Glomerular visceral epithelial cell (primary cell): ENCODE measurements around the gene PDF.

ENCODE experiments used
- DNase-seq: peaks from one replicate; pipeline ENCODE4 v3.0.0-alpha.2; 2016; ENCODE audit errors: extremely low spot score

PDF gene

DNA sequence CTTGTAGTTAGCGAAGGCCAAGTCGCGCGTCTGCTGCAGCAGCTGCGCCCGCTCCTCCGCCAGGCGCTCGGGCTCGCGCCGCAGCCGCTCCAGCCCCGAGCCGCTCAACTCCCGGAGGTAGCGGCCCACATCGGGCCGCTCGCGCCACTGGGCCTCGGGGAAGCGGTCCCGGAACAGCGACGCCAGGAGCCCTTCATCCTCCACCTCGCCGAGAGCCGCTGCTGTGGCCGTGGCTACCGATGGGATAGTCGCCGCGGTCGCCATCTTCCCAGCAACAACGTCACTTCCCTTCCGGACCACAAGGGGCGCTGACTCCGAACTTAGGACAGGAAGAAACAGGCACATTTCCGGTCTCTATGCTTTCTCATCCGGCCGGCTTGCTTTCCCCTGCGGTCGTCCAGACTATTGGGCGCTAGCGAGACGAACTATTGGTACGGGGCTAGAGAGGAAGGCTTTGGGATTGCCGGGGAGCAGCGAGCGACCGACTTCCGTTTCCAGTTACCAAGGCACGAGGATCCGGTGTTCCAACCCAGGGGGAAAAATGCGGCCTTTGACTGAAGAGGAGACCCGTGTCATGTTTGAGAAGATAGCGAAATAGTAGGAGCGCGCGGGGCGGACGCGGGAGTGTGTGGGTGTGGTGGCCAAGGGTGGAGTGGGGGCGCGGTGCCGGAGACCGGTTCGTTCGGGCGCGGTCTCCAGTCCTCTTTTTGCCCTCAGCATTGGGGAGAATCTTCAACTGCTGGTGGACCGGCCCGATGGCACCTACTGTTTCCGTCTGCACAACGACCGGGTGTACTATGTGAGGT, 9.1 kb upstream of the PDF start, which contains the start of the genes COG8 and NIP7:
Gene COG8, minus strand, starts transcription at position 276 of the 806 bp plus-strand sequence. Its CDS starts 12 bp downstream, at position 264.
Gene NIP7, plus strand, starts transcription at position 484 of the 806 bp plus-strand sequence. Its CDS starts 58 bp downstream, at position 542.
- peak; percentile 97 for DNase-seq

DNA sequence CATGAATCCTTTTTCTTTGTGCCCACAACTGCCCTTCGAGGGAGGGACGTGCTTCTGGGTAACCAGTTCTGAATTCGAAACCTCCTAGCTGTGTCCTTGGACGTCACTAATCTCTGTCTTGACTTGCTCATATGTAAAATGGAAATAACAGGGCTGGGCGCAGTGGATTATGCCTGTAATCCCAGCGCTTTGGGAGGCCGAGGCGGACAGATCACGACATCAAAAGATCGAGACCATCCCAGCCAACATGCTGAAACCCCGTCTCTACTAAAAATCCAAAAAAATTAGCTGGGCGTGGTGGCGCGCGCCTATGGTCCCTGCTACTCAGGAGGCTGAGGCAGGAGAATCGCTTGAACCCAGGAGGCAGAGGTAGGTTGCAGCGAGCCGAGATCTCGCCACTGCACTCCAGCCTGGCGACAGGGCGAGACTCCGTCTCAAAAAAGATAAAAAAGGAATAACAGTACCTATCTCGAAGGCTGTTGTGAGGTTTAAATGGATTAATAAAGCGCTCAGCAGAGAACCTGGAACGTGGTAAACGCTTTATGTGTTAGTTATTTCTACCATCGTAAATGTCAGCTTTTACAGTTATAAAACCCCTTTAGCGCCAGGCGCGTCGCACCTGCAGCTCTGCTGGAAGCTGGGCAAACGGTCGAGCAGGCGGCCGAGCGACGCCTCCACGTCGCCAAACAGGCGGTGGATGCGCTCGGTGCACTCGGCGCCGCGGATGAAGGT, 8.3 kb upstream of the PDF start:
- DNase-seq = no peak

DNA sequence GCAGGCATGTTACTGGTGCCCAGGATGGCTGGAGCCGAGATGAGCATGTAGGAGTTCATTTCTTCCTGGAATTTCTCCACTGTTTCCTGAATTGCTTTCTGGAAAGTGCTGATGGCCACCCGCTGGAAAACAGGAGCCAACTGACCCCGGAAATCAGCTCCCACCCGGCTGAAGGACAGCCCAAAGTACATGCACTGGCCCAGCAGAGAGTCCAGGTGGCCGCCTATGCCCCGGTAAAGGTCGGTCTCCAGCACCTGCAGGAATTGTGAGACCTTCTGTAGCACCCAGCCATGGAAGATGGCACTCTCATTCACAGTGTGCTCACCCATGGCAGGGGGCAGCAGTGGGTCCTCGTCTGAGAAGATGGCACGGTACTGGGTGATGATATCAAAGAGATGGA, 4.3 kb upstream of the PDF start:
- DNase-seq = no peak

DNA sequence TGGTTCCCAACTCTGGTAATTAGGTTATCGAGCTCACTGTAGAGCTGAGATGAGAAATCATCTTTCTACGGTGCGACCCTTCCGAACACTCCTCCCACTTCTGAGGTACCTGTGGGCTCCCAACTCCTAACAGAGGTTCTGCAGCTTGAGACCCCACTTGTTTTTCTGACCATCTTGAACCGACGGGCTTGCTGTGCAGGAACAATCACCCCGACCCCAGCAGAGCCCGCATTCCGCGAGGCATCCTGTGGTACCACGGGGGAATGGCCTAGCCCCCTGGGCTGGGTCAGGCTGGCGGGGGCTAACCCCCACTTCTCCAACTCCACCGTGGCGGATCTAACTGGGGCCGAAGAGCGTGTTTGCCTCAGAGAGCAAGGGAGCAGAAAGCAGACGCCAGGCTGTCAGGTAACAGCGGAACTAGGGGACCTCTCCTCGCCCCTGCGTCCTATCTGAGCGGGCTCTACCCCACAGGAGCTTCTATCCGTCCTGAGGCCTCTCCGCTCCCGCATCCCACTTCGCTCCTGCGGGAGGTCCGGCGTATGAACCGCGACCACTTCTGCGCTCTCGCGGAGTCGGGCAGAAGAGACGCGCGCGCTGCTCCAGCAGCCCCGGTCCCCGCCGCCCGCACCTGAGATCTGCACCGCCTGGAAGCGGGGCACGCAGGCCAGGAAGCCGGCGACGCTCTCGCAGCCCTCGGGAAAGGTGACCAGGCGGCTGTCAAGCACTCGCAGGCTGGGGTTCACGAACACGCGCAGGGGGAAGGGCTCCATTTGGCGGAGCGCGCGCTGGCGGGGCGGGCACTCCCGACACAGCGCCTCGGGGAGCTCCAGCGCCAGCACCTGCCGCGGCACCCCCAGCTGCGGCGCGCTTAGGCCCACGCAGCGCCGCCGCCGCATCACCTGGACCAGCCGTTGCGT, 761 bp downstream of the PDF start:
- DNase-seq = peak; percentile 28

DNA sequence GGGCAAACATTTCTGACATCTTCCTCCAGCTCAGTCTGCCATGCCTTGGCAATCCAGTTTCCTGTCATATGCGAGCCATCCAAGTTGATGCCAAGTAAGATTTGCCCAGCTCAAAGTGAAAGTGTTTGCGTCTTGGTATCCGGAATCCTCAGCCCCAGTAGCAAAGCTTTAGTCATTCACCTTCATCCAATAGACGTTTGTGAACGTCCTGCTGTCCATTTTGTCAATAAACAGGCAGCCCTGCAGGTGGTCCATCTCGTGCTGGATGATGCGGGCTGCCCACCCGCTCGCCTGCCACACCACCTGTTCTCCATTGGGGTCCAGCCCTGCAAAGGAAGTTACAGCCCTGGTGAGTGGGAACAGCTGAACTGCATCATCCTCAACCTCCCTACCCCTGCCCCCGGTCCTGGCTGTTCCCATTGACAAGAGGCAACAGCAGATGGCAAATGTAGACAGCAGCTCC, 1.5 kb downstream of the PDF start:
- peak; percentile 60 for DNase-seq

DNA sequence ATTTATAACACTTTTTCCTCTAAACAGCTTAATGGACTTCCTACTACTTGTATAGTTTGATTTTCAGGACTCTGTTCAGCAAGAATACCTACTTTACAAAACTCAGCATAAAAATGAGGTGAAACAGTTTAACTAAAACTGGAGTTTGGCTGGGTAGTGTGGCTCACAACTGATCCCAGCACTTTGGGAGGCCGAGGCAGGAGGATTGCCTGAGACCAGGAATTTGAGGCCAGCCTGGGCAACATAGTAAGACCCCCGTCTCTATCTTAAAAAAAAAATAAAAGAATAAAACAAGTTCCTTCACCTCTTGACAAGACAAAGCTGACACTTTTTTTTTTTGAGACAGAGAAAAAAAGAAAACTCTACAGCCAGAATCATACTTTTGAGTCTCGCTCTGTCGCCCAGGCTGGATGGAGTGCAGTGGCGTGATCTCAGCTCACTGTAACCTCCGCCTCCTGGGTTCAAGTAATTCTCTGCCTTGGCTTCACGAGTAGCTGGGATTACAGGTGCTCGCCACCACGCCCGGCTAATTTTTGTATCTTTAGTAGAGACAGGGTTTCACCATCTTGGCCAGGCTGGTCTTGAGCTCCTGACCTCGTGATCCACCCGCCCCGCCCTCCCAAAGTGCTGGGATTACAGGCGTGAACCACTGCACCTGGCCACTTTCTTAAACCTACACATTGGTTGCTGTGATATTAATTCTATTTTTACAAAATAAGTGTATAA, 2.6 kb downstream of the PDF start:
- DNase-seq = no peak

DNA sequence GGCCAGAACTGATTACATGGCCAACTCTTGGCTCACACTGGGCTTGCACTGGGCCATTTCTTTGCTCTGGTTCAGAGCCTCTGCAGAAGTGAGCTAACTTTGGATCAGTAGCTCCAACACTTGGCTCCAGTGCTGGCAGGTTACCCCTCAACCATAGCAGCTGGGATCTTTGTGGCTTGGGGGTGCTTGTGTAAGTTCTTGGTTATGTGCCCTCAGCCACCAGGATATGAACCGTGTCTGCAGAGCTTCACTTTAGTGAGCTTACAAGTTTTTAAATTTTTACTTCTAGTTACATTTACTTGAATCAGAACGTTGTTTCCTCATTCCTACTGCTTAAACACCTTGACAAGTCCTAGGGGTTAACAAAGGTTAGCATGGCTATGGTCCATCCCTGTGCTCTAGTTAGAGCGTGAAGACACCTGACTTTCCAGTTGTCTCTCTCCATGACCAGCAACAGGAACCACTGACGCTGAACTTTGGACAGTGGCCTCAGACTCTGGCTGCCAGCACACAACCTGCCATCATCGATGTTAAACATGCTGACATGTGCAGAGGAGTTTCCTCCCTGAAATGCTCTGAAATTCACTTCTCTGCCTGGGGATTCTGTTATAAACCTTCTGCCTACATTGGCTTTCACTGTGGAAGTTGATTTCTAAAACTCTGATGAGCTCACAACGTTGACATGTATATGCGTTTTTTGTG, 4.1 kb downstream of the PDF start:
- DNase-seq = peak; percentile 19

DNA sequence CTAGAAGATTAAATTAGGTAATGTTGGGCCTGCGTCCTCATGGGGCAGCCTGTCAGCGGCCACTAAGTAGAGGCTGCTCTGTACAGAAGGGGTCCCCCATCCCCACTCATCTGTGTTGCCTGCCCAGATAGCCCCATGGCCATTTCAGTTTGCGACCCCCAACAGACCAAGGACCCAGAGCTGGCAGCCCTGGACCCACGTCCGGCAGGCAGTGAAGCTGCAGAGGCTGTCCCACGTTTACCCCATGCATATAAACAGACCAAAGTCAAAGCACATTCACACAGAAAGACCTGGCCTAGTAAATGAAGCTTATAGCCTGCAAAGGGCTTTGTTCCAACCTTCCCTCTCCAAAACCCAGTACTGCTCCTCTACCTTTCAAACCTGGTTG, 4.6 kb downstream of the PDF start:
- no peak for DNase-seq

DNA sequence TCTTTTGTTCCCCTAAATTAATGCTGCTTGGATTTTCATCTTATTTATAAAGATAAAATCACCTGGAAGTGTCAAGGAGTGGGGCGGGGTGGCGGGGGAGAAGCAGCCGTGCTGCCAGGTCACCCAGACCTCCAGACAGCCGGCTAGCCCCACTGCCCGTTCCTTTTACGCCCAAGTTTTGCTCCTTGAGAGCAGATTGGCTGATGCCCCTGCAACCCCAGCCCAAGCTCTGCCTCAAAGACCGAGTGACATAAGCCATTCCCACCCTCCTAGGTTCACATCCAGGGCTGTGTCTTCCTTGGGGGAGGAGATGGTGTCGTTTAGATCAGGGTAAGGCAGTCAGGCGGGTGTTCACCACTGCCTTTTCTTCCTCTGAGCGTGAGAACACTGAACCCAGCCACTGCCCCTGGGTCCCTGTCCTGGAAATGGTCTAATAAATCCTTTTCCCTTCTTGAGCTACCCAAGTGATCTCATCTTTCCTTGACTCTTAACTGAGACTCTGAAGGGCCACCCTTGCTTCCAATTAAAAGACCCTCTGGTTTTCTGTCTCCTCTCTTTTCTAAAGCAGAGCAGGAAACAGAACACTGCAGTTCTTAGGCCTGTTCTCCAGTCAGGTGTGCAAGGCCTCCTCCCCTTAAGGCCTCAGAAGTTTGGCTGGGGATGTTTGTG, 5.7 kb downstream of the PDF start:
- no peak for DNase-seq

DNA sequence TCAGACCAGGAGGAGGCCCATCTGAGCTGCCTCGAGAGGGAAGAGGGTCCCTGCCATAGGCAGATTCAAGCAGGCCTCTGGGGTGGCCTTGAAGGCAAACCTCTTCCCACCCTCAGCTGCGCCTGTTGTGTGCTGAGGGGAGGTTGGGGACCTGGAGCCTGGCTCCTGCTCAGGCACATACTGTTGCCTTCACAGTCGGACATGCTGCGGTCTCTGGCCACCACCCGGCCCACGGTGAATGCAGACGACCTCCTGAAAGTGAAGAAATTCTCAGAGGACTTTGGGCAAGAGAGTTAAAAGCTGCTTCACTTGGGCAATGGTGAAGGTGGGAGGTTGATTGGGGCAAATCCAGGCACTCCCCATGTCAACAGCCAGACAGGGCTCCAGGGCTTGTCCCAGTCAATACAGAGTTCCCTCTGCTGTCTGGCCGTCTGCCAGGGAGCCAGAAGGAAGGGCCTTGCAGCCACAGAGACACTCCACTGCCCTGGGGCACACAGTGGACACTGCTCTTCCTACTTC, 6.3 kb downstream of the PDF start:
- peak; percentile 13 for DNase-seq

DNA sequence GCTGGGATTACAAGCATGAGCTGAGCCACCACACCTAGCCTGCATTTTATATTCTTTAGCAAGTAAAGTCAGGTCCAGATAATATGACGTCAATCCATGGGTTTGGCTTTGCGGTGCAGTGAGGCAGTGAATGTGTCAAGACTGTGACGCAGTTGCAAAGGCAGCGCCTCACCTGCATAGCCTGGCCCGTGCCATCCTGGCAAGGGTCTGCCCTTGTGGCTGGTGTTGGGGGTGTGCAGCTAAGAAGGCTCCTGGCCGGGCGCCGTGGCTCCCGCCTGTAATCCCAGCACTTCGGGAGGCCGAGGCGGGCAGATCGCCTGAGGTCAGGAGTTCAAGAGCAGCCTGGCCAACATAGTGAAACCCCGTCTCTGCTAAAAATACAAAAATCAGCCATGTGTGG, 7.0 kb downstream of the PDF start:
- DNase-seq = no peak

DNA sequence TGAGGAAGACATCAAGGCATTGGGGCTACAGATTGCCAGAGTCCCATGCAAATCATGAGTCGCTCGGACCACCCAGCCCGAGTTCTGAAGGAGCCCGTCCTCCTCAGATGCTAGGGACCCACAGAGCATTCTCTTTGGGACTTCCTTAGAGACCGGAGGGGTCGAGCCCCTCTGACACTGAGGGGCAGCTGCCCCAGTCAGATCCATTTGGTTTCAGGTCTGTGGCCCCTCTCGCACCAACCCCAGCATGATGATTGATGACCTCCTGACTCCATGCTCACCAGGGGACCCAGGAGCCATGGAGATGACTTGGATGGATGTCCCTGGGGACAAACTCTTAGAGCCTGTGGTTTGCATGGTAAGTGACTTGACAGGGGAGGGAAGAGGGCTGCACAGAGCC, 8.0 kb downstream of the PDF start:
- DNase-seq = no peak

DNA sequence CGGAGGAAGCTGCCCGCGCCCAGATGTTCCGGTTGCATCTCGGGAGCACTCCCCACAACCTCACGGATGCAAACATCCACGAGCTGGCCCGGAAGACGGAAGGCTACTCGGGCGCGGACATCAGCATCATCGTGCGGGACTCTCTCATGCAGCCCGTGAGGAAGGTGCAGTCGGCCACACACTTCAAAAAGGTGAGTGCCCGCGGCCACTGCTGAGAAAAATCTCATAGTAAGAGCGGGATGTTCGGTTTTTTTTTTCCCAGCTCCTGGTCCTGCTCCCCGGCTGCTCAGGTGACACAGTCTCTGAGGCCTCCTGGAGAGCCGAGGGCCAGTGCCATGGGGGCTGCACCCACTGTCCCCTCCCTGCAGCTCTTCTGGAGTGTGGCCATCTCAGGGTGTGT, 9.3 kb downstream of the PDF start:
- no peak for DNase-seq

DNA sequence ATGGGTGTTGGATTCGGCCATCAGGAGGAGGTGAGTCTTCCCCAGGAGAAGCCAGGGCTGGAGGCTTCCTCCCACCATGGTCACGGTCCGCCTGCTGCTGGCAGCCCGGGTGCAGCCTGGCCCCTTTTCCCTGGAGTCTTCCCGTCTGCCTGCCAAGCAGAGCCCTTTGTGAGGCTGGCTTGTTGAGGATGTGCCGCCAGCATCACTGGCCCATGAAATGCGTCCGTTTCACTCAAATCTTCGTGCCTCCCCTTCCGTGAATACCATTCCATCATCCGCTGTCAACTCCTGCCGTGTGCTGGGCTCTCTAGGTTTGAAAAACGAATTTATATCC, 9.7 kb downstream of the PDF start:
- DNase-seq = no peak

DNA sequence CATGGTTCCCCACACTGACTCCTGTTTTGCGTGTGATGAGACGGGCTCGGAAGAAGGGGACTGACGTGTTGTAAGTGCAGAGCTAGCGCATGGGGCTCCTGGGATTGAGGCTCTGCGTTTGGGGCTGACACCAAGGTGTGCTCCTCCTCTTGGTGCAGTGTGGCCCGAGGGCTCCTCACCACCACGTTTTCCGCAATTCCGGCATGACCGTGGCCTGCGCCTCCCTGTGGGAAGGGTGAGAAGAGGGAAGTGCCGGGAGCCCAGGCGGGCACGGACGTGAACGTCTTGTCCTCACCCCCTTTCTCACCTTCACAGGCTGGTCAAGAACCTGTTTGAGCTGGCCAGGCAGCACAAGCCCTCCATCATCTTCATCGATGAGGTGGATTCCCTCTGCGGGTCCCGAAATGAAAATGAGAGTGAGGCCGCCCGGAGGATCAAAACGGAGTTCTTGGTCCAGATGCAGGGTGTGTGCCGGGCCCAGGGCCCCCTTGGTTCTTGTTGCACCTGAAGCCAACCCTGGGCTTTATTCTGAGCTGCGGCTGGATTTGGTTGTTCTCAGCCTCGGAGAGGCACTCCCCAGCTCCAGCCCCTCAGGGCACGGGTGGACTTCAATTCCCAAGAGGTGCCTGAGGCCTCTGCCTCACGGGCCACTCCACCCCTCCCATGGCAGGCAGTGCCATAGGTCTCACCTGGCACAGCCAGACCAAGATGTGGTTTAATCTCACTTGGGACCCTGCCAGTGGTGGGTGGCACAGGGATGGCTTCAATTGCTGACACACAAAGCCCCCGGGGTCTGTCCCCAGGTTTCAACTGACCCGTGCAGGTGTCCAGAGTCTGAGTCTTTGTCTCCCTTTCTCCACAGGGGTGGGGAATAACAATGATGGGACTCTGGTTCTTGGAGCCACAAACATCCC, 10.3 kb downstream of the PDF start:
- no peak for DNase-seq

DNA sequence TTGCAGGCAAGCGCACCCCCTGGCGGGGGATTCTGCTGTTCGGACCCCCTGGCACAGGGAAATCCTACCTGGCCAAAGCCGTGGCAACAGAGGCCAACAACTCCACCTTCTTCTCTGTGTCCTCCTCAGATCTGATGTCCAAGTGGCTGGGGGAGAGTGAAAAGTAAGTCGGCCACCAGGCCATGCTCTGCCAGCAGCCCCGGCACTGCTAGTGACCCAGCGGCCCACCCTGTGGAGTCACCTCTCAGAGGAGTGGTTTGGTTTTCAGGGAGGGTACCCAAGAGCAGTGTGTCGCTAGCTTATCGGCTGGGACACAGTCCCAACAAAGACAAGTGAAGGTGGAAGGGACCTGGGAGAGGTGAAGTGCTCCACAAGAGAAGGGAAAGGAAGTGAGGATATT, 11.0 kb downstream of the PDF start:
- DNase-seq = no peak

DNA sequence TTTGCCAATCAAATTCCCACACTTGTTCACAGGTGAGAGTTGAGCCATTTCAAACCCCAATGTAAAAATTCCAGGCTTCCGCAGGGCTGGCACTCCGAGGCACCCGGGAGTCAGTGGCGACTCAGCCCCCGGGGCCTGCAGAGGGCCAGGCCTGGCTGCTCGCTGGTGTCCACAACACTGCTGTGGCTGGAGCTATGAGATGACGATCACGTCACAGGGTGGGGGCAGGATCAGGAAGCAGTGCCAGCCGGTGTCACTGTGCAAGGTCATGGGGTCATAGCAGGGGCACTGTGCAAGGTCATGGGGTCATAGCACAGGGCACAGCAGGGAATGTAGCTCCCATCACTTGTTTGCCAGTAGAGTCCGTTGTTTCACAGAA, 11.5 kb downstream of the PDF start:
- DNase-seq = no peak

DNA sequence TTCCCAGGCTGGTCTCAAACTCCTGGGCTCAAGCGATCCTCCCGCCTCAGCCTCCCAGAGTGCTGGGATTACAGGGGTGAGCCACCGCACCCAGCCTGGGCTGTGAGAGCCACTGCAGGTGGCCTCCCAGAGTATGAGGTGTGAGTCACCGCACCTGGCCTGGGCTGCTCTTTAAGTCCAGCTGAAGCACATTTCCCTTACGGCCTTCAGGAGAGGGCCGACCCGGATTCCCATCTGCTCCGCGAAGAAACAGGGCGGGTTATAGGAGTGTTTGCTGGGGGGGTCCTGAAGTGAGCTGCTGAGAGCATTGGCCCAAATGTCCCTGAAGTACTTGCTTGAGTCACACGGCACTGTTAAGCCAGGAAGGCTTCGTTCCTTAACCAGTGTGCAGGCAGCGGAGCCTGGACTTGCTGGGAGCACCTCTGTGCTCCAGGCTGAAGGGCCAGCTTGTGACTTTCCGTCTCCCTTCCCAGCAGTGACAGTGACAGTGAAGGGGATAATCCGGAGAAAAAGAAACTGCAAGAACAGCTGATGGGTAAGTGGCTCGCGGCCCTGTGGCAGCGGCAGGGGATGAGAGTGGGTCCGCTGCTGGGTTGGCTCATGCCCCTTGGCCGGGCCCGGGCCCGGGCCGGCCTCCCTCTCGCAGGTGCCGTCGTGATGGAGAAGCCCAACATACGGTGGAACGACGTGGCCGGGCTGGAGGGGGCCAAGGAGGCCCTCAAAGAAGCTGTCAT, 12.0 kb downstream of the PDF start:
- no peak for DNase-seq
